Measurements from ENCODE around the gene SMYD3. TPM values are rescaled to one million over a fixed set of nuclear protein-coding genes. Genes with fewer than 3 reads are reported as not detected.

Gene SMYD3
- total and polyA plus RNA-seq, 9 of the 15 experiments (the other 6 are each of a cell fraction or from before 2014, with no cell fraction given) = 128 to 440 (median 197) TPM

- TF ChIP-seq ZNF277 (CRISPR knock-in tag; IDR thresholded peaks at IDR 0.05; ENCODE audit: borderline replicate concordance) = no peak
- peak; percentile 51; the same call in 1 of the 2 replicates for TF ChIP-seq ZNF212 (CRISPR knock-in tag; IDR thresholded peaks at IDR 0.05)
- no peak for TF ChIP-seq ZNF76 (CRISPR knock-in tag; IDR thresholded peaks at IDR 0.05; ENCODE audit: borderline replicate concordance)
- TF ChIP-seq POLR2H (tag; IDR thresholded peaks at IDR 0.05; ENCODE audit: low read depth) = no peak
- no peak for TF ChIP-seq CBX2 (IDR thresholded peaks at IDR 0.05; ENCODE audit: insufficient read depth, low read length, poor library complexity, severe bottlenecking)
- peak; percentile 93 for TF ChIP-seq CBFA2T3 (IDR thresholded peaks at IDR 0.05)
- peak; percentile 73; the same call in 1 of the 2 replicates for TF ChIP-seq LEF1 (IDR thresholded peaks at IDR 0.05)
- TF ChIP-seq ZNF766 (CRISPR knock-in tag; conservative IDR thresholded peaks at IDR 0.05) = 0 out of 2 replicates have a peak, but pooled peaks have one; percentile 50
- 0 out of 4 replicates have a peak, but pooled peaks of 1 of the 2 experiments have one; percentile 48 for TF ChIP-seq ZNF639 (CRISPR knock-in tag; conservative IDR thresholded peaks at IDR 0.05 in 1 of 2, IDR thresholded peaks at IDR 0.05 in 1 of 2)
- peak; percentile 97 for TF ChIP-seq TEAD4 (IDR thresholded peaks at IDR 0.05; ENCODE audit: low read length)
- no peak for TF ChIP-seq TEAD4 (CRISPR knock-in tag; IDR thresholded peaks at IDR 0.05; ENCODE audit: borderline replicate concordance)
- TF ChIP-seq ZNF589 (CRISPR knock-in tag; IDR thresholded peaks at IDR 0.05; ENCODE audit: low read depth) = 0 out of 2 replicates have a peak, but pooled peaks have one; percentile 17
- peak; percentile 99 for TF ChIP-seq RUNX1 (IDR thresholded peaks at IDR 0.05; ENCODE audit: low read depth)
- TF ChIP-seq MTA3 (IDR thresholded peaks at IDR 0.05; ENCODE audit: borderline replicate concordance) = peak; percentile 56; the same call in 1 of the 2 replicates
- TF ChIP-seq RBFOX2 (IDR thresholded peaks at IDR 0.05; ENCODE audit: low read depth, low read length) = no peak
- TF ChIP-seq TAL1 (IDR thresholded peaks at IDR 0.05) = peak; percentile 83
- TF ChIP-seq HDAC8 (tag; IDR thresholded peaks at IDR 0.05) = no peak
- TF ChIP-seq BCLAF1 (IDR thresholded peaks at IDR 0.05; ENCODE audit: borderline replicate concordance in 1 of 2, control insufficient read depth in 1 of 2, low read depth in 2 of 2, low read length in 1 of 2) = no peak
Observed at GRCh38 chr1:246425139-246425794, 81.8 kb downstream of the SMYD3 start (continued).

Measured in K562 (cell line).